ENCODE results near the gene TARS2. TPM values are rescaled to one million over a fixed set of nuclear protein-coding genes. Genes with fewer than 3 reads are reported as not detected.

The TARS2 gene
- total RNA-seq, 1 experiment from 2014 or later: 12.8 TPM

DNA sequence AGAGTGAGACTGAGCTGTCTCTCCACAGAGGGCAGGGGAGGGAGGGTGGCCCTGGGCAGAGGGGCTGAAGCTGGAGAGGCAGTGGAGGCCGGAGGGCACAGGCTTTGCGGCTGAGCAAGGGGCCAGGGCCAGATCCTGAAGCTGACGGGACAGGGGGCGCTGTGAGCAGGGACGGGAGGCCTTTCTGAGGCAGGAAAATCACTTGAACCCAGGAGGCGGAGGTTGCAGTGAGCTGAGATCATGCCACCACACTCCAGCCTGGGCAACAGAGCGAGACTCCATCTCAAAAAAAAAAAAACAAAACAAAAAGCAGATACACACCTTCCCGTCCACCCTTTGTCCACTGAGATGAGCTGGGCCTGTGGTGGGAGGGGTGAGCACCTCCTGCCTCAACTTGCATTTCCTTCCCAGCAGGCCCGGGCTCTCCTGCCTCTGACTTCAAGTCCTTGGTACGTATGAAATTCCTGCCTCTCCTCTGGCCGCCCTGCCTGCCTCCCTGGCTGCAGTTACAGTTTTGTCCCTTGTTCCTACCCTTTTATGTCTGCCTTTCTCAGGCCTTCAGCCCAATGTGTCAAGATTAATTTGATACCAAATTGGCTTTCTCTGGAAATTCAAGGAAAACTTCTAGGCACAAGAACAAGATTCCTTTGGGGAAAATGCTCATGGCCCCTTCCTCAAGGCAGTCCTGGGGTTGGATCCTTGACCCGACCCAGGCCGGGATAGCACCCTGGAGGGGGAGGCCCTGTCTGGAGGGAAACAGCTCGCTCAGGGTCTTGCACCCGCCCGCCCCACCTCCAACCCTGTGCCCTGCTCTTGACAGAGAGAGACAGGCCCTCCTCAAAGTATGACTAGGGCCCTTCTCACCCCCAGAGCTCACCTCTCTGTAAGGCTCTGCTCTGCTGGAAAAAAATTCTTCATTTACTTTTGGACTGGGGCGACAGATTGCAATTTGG lies 50.8 kb downstream of the TARS2 start:
- no peak for DNase-seq (ENCODE audit: low spot score)

DNA sequence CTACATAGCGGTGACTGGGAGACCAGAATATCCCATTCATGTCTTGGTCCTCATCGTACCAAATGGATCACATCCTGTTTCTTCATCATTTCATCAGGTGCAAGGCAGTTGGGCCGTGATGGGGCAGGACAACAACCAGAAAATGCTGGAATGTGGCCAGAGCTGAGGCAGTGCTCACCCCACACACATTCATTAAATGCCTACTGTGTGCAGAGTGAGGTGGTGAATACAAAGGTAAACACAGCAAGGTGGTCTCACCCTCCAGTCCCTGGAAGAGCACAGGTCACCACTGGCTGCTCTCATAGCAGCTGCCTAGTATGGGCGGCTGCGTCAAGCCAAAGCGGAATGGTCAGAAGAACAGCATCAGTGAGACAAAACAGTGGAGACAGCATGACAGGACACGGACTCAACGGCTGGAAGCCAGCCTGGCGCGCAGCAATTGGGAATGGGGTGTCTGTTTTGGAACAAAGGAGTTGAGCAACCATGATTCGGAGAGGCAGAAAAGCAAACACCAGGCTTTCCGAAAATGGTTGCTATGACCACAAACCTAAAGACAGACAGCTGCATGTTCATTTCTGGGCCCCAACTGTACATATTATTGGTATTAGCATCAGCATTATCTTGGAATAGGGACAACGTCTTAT lies 56.4 kb downstream of the TARS2 start:
- no peak for DNase-seq (ENCODE audit: low spot score)

DNA sequence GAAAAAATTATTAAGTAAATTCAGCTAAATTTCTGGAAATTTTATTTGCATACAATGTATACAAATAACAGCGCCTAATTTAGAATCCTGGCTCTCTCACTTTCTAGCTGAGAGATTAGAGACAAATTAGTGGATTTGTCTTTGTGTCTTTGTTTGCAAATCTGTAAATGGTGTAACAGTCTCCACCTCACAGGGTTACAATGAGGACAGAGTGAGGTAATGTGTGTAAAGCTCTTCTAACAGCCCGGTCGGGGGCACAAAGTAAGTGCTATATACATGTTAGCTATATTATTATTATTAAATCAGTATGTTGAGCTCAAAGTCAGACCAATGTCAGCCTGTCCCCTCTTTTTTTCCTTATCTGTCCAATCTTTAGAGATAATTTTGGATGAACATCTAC lies 57.0 kb downstream of the TARS2 start:
- DNase-seq (ENCODE audit: low spot score): no peak

- peak; percentile 2 for DNase-seq (ENCODE audit: low spot score)
Measured at GRCh38 chr1:150545486-150546032, 58.3 kb downstream of the TARS2 start.

DNA sequence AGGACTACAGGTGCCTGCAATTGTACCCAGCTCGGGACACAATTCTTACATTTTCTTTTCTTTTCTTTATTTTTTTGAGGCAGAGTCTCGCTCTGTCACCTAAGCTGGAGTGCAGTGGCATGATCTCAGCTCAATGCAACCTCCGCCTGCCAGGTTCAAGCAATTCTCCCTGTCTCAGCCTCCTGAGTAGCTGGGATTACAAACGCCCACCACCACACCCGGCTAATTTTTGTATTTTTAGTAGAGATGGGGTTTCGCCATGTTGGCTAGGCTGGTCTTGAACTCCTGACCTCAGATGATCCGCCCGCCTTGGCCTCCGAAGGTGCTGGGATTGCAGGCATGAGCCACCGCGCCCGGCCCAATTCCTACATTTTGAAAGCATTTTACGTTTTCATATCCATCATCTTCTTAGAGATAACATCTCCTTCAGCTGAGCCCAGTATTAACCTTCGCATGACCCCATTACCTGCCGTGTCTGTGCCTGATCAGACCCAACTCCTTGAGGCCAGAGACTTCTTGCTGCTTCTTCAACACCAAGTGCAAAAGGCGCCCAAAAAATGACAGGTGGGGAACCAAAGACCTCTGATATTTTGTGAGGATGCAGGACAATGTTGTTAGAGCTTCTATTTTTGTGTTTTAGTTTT lies 59.2 kb downstream of the TARS2 start:
- DNase-seq (ENCODE audit: low spot score): peak; percentile 1

DNA sequence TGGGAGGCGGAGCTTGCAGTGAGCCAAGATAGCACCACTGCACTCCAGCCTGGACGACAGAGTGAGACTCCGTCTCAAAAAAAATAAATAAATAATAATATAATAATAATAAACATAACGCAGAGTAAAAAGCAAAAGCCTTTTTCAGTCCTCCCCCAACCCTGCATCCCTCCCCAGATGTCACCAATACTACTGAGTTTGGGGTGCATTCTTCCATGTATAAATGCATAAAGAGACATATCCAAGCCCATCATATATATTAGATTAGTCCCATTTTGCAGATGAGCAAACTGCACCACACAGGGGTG lies 61.1 kb downstream of the TARS2 start:
- DNase-seq (ENCODE audit: low spot score): no peak

DNA sequence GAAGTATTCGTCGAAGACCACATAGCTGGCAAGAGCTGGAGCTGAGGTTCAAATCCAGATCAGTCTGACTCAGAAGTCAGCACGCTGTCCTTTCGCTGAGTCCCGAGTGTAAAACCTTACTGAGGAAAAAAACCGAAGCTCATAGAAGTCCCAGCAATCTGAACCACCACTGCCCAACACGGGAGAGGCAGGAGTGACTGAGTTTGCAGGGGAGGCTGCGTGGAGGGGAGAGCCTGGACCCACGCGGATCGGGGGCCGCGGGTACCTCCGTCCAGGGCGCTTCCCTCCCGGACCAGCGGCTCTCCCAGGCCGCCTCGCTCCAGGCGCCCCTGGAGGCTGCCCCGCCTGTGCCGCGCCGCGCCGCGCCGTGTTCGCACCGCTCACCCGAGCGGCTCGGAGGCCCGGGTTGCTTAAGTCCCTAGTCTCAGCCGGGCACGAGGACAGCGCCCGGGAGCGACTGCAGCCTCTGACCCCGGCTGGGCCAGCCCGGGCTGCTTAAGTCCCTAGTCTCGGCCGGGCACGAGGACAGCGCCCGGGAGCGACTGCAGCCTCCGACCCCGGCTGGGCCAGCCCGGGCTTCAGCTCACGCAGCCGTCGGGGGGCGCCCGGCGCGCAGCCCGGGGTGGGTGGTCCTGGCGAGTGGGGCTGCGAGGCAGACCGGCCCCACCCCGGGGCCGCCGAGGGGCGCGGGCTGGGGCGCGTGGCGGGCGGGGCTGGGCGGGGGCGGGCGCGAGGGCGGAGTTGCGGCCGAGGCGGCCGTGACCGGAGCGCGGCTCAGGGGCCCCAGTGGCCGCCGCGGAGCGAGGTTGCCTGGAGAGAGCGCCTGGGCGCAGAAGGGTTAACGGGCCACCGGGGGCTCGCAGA lies 61.6 kb downstream of the TARS2 start, which contains the start of gene ADAMTSL4:
Gene ADAMTSL4, plus strand, starts transcription at position 777 of the 864 bp plus-strand sequence. CDS start 2,881 bp downstream, outside the sequence.
- DNase-seq (ENCODE audit: low spot score): no peak

- no peak for DNase-seq (ENCODE audit: low spot score)
Measured at GRCh38 chr1:150549496-150550221, 62.4 kb downstream of the TARS2 start.

DNA sequence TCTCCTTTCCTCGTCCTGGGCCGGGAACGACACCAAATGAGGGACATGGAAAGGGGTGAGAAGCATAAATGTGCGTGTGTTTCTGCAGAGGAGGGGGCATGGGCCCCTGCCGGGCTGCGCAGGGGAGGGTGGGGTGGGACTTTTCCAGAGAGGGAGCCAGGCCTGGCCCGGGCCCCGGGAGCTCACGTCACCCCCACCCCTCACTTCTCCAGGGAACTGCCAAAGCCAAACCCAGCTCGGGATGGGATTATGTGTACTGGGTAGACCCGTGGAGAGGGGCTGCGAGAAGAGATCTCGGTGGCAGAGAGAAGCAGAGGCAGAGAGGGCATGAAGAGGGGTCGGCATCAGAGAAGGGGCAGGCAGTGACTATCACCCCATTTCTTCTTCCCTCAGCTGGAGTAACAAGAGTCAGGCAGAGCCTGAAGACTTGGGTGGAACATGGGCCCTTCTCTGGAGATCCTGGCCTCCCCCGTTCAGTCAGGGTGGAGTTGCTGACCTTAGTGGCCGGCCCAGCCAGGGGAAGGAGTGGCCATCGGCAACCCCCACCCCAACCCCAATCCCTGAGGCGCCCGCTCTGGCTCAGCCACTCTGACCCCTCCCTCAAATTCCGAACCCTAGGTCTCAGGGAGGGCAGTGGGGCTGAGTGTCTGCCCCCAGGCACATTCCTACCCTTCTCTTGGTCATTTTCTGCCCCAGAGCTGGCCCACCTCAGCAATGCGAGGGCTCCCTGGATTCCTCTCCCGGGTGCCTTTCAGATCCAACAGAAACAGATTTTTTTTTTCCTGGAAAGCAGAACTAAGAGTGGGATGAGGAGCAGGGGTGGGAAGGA lies 63.2 kb downstream of the TARS2 start:
- DNase-seq (ENCODE audit: low spot score): no peak

DNA sequence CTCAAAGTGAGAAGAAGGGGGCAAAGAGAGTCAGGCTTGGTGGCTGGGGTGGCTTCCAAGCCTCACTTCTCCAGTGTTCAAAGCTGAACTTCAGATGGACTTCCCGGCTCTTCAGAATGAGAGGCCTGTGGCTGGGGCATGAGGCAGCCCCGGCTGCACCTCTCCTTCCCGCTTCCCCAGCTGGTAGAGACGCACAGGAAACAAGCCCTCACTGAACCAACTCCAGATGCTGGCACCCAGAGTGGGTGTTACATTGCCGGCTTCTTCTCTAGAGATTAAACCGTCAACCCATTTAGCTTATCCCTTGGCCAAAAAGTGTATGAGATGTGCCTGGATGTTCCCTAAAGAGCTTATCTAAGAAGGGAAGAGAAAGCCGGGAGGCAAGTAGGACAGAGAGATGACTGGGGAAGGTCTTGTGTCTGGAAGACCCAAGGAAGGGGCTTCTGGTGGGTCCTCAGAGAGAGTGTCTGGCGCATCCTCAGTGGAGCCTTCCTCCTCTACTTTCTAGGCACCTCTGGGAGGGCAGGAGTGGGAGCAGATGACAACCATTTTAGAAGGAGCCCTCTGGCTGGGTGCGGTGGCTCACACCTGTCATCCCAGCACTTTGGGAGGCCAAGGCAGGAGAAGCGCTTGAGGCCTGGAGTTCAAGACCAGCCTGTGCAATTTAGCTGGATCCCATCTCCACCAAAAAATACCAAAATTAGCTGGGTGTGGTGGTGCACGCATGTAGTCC lies 64.0 kb downstream of the TARS2 start:
- no peak for DNase-seq (ENCODE audit: low spot score)

DNA sequence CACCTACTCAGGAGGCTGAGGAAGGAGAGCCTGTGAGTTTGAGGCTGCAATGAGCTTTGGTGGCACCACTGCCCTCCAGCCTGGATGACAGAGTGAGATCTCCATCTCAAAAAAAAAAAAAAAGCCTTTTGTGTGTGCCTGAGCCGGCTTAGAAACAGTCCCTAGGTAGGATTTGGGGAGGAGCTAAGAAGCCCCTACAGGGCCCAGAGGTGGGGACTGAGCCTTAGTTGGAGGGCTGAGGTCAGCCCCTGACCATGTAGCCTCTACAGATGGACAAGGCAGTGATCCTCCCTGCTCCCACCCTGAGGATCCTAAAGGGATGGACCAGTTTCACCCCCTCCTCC lies 64.5 kb downstream of the TARS2 start:
- no peak for DNase-seq (ENCODE audit: low spot score)

DNA sequence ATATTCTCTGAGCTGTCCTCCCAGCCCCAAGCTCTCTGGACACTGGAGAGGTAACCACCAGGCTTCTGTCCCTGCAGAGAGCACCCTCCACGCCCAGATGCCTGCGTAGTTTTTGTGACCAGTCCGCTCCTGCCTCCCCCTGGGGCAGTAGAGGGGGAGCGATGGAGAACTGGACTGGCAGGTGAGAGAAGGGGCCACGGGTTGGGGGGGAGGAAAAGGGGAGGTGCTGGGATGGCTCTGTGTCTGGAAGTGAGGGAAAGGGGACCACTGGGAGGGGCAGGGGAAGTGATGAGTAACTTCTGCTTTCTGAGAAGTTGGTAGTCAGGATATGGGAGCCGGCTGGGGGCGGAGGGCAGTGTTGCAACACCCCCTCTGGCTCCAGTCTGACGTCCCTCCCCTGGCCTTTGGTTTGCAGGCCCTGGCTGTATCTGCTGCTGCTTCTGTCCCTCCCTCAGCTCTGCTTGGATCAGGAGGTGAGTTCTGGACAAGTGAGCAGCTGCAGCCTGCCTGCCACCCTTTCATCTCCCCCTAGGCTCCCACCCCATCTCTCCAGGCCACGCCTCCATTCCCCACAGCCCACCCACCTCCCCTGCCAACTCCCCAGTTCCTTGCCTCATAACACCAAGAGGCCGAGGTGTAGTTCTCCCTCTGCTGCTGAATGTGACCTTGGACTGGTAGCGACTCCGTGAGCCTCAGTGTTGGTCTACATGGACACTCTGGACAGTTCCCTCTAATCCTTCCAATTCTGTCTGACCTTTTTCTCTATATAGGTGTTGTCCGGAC lies 65.1 kb downstream of the TARS2 start:
- DNase-seq (ENCODE audit: low spot score): peak; percentile 84

GRCh38 chr1:150552911-150553289 lies 65.7 kb downstream of the TARS2 start:
- no peak for DNase-seq (ENCODE audit: low spot score)

GRCh38 chr1:150553392-150554085 lies 66.3 kb downstream of the TARS2 start:
- no peak for DNase-seq (ENCODE audit: low spot score)

DNA sequence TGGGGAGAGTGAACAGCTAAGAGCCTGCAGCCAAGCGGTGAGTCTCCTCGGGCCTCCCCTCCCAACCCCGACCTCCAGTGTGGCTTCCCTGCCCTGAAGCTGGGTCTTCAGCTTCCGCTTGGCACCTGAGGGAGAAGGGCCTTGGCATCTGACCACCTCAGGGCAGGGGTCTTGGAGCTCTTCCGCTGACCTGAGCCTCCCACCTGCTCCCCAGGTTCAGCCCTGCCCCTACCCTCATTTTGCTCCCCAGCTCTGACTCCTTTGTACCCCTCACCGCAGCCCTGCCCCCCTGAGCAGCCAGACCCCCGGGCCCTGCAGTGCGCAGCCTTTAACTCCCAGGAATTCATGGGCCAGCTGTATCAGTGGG lies 66.8 kb downstream of the TARS2 start:
- no peak for DNase-seq (ENCODE audit: low spot score)

DNA sequence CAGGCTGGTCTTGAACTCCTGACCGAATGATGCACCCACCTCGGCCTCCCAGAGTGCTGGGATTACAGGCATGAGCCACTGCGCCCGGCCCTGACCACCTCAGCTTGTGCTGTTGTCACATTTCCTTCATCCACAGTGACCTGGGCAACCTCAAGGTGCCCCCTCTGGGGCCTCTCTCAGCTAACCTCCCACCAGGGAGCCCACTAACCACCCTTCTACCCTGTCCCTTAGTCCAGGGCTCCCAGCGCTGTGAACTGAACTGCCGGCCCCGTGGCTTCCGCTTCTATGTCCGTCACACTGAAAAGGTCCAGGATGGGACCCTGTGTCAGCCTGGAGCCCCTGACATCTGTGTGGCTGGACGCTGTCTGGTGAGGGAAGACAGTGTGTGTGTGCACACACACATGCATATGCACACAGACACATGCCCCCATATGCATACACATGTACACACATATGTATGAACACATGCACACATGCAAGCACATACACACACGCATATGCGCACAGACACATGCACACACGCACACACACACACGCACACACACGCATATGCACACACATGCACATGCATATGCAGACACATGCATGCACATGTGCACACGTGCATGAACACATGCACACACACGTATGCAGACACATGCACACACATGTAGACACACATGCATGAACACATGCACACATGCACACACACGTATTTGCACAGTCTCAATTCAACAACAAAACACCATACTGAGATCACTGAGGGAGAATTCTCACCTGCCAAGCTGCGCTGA lies 68.2 kb downstream of the TARS2 start:
- no peak for DNase-seq (ENCODE audit: low spot score)
